Activated T-helper 1 cell treated with anti-CD3 and anti-CD28 coated beads, Interleukin-2, amount 50 U/mL, for 16 hours (primary cell): ENCODE results near the gene MFSD11.
"Not testable (repeated sequence)": the region's sequence is repeated elsewhere in the genome, so short reads cannot be mapped to it uniquely, and the experiment has no call there.

Source experiments
- DNase-seq, 2 donors: peaks; one replicate each; pipeline ENCODE4 v3.0.0-alpha.2; 2020; ENCODE audit warnings: low read depth in 1 of 2, low spot score in 1 of 2

Gene MFSD11

GRCh38 chr17:76737676-76738467, at the start of gene MFSD11:
MFSD11 (plus strand) TSS chr17:76738119; CDS start chr17:76738353, 234 bp downstream.
- peak; percentile 75 to 91 for DNase-seq

- no peak for DNase-seq
Measured at GRCh38 chr17:76688165-76688622, 49.7 kb upstream of the MFSD11 start.

GRCh38 chr17:76689859-76690258, 48.1 kb upstream of the MFSD11 start:
- no peak for DNase-seq

GRCh38 chr17:76690596-76691280, 47.2 kb upstream of the MFSD11 start:
- DNase-seq = no peak

GRCh38 chr17:76691379-76692191, 46.3 kb upstream of the MFSD11 start:
- DNase-seq = no peak

- no peak for DNase-seq
Measured at GRCh38 chr17:76695059-76695831, 42.7 kb upstream of the MFSD11 start.

GRCh38 chr17:76696763-76697701, 40.9 kb upstream of the MFSD11 start:
- no peak for DNase-seq

- no peak for DNase-seq
Measured at GRCh38 chr17:76697702-76698465, 40.0 kb upstream of the MFSD11 start.

- not testable (repeated sequence) for DNase-seq
Measured at GRCh38 chr17:76698466-76698977, 39.4 kb upstream of the MFSD11 start.

- no peak for DNase-seq
Measured at GRCh38 chr17:76700270-76700616, 37.7 kb upstream of the MFSD11 start.

GRCh38 chr17:76700617-76701470, 37.1 kb upstream of the MFSD11 start:
- DNase-seq = no peak

- no peak for DNase-seq
Measured at GRCh38 chr17:76701471-76701967, 36.4 kb upstream of the MFSD11 start.

- no peak for DNase-seq
Measured at GRCh38 chr17:76702076-76702475, 35.8 kb upstream of the MFSD11 start.

- no peak for DNase-seq
Measured at GRCh38 chr17:76702941-76703637, 34.8 kb upstream of the MFSD11 start.

- no peak for DNase-seq
Measured at GRCh38 chr17:76704805-76705204, 33.1 kb upstream of the MFSD11 start.

GRCh38 chr17:76706817-76707216, 31.1 kb upstream of the MFSD11 start:
- DNase-seq = no peak
